NCI-H345 (cell line): ENCODE results near the gene HRK.
"Not testable (repeated sequence)": the region's sequence is repeated elsewhere in the genome, so short reads cannot be mapped to it uniquely, and the experiment has no call there.

Experiments used
- DNase-seq: peaks from one replicate; lab custom pipeline; 2025; lab: John Stamatoyannopoulos, UW

HRK gene

DNA sequence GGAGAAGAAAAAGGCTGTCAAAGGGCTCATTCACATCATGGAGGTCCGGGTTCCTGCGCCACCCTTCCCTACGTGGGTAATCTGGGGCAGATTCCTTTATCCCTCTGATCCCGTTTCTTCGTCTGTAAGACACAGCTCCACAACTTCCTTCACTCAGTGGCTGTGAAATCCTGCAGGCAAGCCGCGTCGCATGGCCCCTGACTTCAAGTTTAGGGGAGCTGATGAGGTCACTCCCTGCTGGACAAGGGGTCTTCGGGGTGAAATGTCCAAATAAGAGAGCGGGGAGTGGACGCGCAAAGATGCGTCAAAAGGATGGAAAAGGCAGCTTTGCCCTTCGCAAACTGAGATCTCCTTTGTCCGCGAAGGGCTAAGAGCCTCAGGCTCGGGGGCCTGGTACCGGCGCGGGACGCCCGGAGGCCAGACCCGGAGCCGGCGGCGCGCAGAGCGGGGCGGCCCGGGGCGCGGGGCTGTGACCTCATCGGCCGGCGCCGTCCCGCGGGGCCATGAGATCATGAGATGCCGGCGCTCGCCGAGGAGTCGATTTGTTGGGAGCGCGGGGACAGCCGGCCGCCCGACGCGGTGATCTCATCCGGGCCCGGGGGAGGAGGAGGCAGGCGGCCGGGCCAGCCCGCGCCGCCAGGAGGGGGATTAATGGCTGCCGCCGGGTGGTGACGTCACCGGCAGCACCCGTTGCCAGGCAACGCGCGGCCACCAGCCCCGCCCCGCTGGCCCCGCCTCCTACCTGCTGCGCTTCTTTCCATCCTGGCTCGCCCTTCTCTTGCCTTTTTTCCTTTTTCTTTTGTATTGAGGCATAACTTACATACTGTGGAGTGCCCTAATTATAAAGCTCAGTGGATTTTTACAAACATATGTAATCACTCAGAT lies 62.1 kb downstream of the HRK start:
- DNase-seq = peak; percentile 89

DNA sequence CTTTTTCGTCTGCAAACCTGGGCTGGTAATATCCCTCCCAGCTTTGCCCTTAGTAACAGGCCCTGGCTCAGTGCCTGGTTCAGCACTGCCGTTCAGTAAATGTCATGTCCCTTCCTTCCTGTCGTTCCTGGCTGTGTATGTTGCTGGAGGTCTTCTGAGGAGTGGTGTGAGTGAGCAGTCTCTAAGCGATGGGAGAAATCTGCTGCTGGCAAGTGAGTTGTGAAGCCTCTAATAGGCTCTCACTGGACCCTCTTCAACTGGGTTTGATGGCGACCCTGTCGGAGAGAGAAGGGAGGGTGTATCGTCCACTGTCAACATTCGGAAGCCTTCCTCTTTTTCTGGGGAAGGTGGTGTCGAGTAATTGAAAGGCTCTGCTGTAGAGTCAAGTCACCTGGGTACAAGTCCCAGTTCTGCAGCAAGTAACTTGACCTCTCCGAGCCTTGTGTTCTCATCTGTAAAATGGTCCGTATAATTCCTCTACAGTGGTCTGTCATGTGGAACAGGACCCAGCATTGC lies 62.8 kb downstream of the HRK start:
- no peak for DNase-seq

GRCh38 chr12:116814766-116815165 lies 66.5 kb downstream of the HRK start:
- DNase-seq = not testable (repeated sequence)

DNA sequence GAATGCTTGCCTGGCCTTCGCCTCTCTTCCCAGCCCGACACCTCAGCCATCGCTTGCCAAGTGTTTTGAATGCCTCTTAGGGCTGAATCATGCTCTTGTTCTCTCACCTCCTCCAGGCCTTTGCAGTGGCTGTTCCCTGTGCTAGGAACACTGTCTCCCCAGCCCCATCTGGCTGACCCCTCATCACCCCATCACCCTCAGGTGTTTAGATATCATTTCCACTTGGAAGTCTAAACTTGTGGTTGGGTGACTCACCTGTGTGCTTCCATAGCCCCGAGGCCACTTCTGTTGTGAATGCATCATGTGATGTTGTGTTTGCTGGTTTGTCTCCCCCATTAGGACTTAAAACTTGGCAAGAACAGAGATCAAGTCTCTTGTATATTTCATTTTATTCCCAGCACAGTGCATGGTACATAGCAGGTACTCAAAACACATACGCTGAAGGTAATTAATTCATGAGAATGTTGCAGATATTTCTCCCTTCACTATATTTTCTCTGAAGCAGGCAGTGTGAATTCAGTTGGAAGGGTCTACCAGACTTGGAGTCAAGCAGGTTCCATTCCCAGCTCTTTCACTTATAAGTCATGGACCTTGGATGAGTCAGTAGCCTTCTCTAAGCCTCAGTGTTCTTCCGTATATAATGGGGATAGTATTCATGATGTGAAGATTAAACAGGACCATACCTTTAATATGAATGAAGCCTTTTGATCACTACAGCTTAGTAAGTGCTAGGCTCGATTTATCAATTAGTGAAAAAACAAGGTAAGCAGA lies 67.8 kb downstream of the HRK start:
- no peak for DNase-seq

GRCh38 chr12:116812238-116812637 lies 69.0 kb downstream of the HRK start:
- DNase-seq = no peak

- peak; percentile 30 for DNase-seq
Measured at GRCh38 chr12:116808113-116809105, 72.8 kb downstream of the HRK start.

DNA sequence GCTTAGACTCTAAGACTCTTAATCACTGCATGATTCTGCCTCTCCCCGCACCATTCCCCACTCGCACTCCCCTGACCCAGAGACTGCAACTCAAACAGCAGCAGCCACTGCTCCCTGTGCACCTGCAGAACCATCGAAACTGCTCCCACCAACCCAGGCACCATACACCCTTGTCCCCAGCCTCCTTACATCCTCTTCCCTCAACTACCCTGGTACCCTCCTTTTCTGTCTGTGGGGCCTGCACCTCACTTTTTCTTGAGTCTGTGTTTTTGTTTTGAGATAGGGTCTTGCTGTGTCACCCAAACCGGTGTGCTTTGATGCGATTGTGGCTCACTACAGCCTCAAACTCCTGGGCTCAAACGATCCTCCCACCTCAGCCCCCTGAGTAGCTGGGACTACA lies 73.7 kb downstream of the HRK start:
- DNase-seq = no peak

GRCh38 chr12:116806845-116807440 lies 74.3 kb downstream of the HRK start:
- no peak for DNase-seq
